Tibial nerve (tissue), 4 donors: ENCODE measurements around the gene PACSIN1. TPM values are rescaled to one million over a fixed set of nuclear protein-coding genes. Genes with fewer than 3 reads are reported as not detected.

Experiments used
- DNase-seq, 2 donors: peaks; one replicate each; pipeline ENCODE4 v3.0.0-alpha.2; 2019; ENCODE audit warnings: low spot score in 2 of 2
- H3K27ac ChIP-seq, 4 donors: fragments of 200-600 bp; sonication (generic) in 3 of 4; one replicate each; pipeline ENCODE4 v1.5.1; 2017 to 2019; ENCODE audit warnings: mild to moderate bottlenecking in 1 of 4
- H3K27me3 ChIP-seq, 2 donors: fragments of 200-600 bp; sonication (generic) in 1 of 2; one replicate each; pipeline versions ENCODE4 v1.5.1 to v1.6.0; 2017 to 2019
- H3K36me3 ChIP-seq, 3 donors: fragments of 200-600 bp; sonication (generic); one replicate each; pipeline ENCODE4 v1.5.1; 2018 to 2019
- H3K4me1 ChIP-seq, 4 donors: fragments of 200-600 bp; sonication (generic) in 3 of 4; one replicate each; pipeline ENCODE4 v1.5.1; 2017 to 2019
- H3K4me3 ChIP-seq, 4 donors: fragments of 200-600 bp; sonication (generic) in 3 of 4; one replicate each; pipeline ENCODE4 v1.5.1; 2017 to 2019; ENCODE audit warnings: mild to moderate bottlenecking in 1 of 4, moderate library complexity in 1 of 4
- H3K9me3 ChIP-seq, 4 donors: fragments of 200-600 bp; sonication (generic) in 3 of 4; one replicate each; pipeline ENCODE4 v1.5.1; 2017 to 2019
- CTCF ChIP-seq, 5 experiments: fragments of 200-600 bp in 3 of 5; fragments of 450-650 bp in 2 of 5; sonication (generic) in 3 of 5; IDR thresholded peaks; one replicate each; pipeline ENCODE4 v1.5.1; 2016 to 2019; ENCODE audit warnings: antibody characterized with exemption in 5 of 5, mild to moderate bottlenecking in 3 of 5, moderate library complexity in 2 of 5
- EP300 ChIP-seq, 2 donors: sonication (generic); formaldehyde crosslinking; IDR thresholded peaks; one replicate each; pipeline ENCODE4 v1.6.1; 2017; ENCODE audit warnings: antibody characterized with exemption in 2 of 2, mild to moderate bottlenecking in 1 of 2
- POLR2A ChIP-seq, 2 donors: fragments of 450-650 bp; IDR thresholded peaks; one replicate each; pipeline ENCODE4 v1.6.1; 2017; ENCODE audit warnings: antibody characterized with exemption in 2 of 2, mild to moderate bottlenecking in 2 of 2, moderate library complexity in 2 of 2
- WGBS, 2 donors: methylation state at CpG; one replicate each; pipeline ENCODE4 v1.1.5; 2018; 5-methylcytosine and 5-hydroxymethylcytosine counted together
- total RNA-seq, 4 donors: library from RNA; depleted of rRNA; stranded (reverse); fragments of >200 nt; gene quantifications; one replicate each; pipeline ENCODE4 v1.1.0, GENCODE V29; 2016

The PACSIN1 gene
- total RNA-seq, 4 donors from 2014 or later, result 0.30 to 2.6 (median 0.42) TPM; not detected in 1

GRCh38 chr6:34457742-34458735, 7.8 kb upstream of the PACSIN1 start:
- H3K36me3 ChIP-seq, result no peaks in the 10 kb centered on the region
- H3K4me3 ChIP-seq, result no peak overlapping the region
- WGBS, 2 donors, result 74 to 76% methylated on average over 11 to 12 of the region's 14 CpGs
- H3K9me3 ChIP-seq, result no peaks in the 10 kb centered on the region
- TF ChIP-seq POLR2A (IDR thresholded peaks at IDR 0.05) (no peak), EP300 (IDR thresholded peaks at IDR 0.05) (no peak), CTCF (IDR thresholded peaks at IDR 0.05) (no peak)
- H3K4me1 ChIP-seq, result no peaks in the 10 kb centered on the region
- DNase-seq, result no peak
- no peak overlapping the region for H3K27ac ChIP-seq
- no peaks in the 10 kb centered on the region for H3K27me3 ChIP-seq

GRCh38 chr6:34459899-34460593, 5.8 kb upstream of the PACSIN1 start:
- Histone ChIP-seq H3K4me3 (no peak overlapping the region), H3K36me3 (no peaks in the 10 kb centered on the region), H3K27me3 (peaks cover 0 to 18% of the 10 kb centered on the region in 2 donors), H3K4me1 (peaks cover 0 to under 1% (median 0%) of the 10 kb centered on the region in 4 donors), H3K27ac (no peak overlapping the region), H3K9me3 (no peaks in the 10 kb centered on the region)
- no peak for TF ChIP-seq POLR2A (IDR thresholded peaks at IDR 0.05)
- TF ChIP-seq EP300 (IDR thresholded peaks at IDR 0.05), result no peak
- TF ChIP-seq CTCF (IDR thresholded peaks at IDR 0.05), result peak in 4 of 5 experiments; percentile 22 to 47 (median 34)
- DNase-seq, result peak in 1 of 2 donors; percentile 48
- 55 to 60% methylated on average over 6 of the region's 6 CpGs for WGBS, 2 donors

- Histone ChIP-seq H3K9me3 (no peaks in the 10 kb centered on the region), H3K27me3 (peaks cover 0 to 27% of the 10 kb centered on the region in 2 donors), H3K4me3 (no peak overlapping the region), H3K4me1 (peaks cover 0 to 9% (median 4%) of the 10 kb centered on the region in 4 donors), H3K36me3 (no peaks in the 10 kb centered on the region), H3K27ac (no peak overlapping the region)
- DNase-seq, result no peak
- TF ChIP-seq EP300 (IDR thresholded peaks at IDR 0.05) (no peak), POLR2A (IDR thresholded peaks at IDR 0.05) (no peak), CTCF (IDR thresholded peaks at IDR 0.05) (no peak)
- 83 to 91% methylated on average over 5 of the region's 5 CpGs for WGBS, 2 donors
Measured at GRCh38 chr6:34460796-34461507, 4.9 kb upstream of the PACSIN1 start.

- Histone ChIP-seq H3K36me3 (no peaks in the 10 kb centered on the region), H3K4me1 (peaks cover 0 to 15% (median 7%) of the 10 kb centered on the region in 4 donors), H3K27me3 (peaks cover 0 to 38% of the 10 kb centered on the region in 2 donors), H3K9me3 (no peaks in the 10 kb centered on the region), H3K27ac (no peak overlapping the region), H3K4me3 (no peak overlapping the region)
- WGBS, 2 donors, result 61 to 62% methylated on average over 6 of the region's 6 CpGs
- no peak for TF ChIP-seq POLR2A (IDR thresholded peaks at IDR 0.05)
- DNase-seq, result no peak
Measured at GRCh38 chr6:34462010-34462409, 3.9 kb upstream of the PACSIN1 start.

- TF ChIP-seq EP300 (IDR thresholded peaks at IDR 0.05) (no peak), POLR2A (IDR thresholded peaks at IDR 0.05) (no peak), CTCF (IDR thresholded peaks at IDR 0.05) (no peak)
- Histone ChIP-seq H3K27me3 (peaks cover 0 to 39% of the 10 kb centered on the region in 2 donors), H3K4me1 (peaks cover 0 to 15% (median 7%) of the 10 kb centered on the region in 4 donors), H3K4me3 (no peak overlapping the region), H3K9me3 (no peaks in the 10 kb centered on the region), H3K36me3 (no peaks in the 10 kb centered on the region), H3K27ac (no peak overlapping the region)
- no peak for DNase-seq
- 22 to 26% methylated on average over 6 of the region's 6 CpGs for WGBS, 2 donors
Measured at GRCh38 chr6:34462551-34462971, 3.3 kb upstream of the PACSIN1 start.
